DMS153 treated with DMSO at 0.1 percent for 48 hours (cell line): ENCODE measurements around the gene POSTN.

ENCODE experiments used
- DNase-seq: peaks from one replicate; lab custom pipeline; 2025; ENCODE audit not compliant: unreplicated experiment; lab: John Stamatoyannopoulos, UW

Gene POSTN, protein sequence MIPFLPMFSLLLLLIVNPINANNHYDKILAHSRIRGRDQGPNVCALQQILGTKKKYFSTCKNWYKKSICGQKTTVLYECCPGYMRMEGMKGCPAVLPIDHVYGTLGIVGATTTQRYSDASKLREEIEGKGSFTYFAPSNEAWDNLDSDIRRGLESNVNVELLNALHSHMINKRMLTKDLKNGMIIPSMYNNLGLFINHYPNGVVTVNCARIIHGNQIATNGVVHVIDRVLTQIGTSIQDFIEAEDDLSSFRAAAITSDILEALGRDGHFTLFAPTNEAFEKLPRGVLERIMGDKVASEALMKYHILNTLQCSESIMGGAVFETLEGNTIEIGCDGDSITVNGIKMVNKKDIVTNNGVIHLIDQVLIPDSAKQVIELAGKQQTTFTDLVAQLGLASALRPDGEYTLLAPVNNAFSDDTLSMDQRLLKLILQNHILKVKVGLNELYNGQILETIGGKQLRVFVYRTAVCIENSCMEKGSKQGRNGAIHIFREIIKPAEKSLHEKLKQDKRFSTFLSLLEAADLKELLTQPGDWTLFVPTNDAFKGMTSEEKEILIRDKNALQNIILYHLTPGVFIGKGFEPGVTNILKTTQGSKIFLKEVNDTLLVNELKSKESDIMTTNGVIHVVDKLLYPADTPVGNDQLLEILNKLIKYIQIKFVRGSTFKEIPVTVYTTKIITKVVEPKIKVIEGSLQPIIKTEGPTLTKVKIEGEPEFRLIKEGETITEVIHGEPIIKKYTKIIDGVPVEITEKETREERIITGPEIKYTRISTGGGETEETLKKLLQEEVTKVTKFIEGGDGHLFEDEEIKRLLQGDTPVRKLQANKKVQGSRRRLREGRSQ

DNA sequence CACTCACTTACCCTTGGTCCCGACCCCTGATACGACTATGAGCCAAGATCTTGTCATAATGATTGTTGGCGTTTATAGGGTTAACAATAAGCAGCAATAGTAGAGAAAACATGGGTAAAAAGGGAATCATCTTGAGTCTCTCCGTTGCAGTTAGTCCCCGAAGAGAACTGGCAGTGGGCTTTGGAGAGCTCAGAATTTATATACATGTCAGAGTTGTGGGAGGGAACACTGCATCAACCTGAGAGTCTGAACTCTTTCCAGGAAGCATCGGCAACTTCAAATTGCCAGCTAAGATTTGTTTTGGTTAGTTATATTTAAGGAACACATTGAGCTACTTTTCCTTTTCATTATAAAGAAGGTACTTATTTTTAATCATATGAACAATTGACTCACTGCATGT is at the start of gene POSTN:
Gene POSTN, minus strand, starts transcription at position 172 of the 400 bp plus-strand sequence. Its CDS starts 42 bp downstream, at position 130.
- no peak for DNase-seq

DNA sequence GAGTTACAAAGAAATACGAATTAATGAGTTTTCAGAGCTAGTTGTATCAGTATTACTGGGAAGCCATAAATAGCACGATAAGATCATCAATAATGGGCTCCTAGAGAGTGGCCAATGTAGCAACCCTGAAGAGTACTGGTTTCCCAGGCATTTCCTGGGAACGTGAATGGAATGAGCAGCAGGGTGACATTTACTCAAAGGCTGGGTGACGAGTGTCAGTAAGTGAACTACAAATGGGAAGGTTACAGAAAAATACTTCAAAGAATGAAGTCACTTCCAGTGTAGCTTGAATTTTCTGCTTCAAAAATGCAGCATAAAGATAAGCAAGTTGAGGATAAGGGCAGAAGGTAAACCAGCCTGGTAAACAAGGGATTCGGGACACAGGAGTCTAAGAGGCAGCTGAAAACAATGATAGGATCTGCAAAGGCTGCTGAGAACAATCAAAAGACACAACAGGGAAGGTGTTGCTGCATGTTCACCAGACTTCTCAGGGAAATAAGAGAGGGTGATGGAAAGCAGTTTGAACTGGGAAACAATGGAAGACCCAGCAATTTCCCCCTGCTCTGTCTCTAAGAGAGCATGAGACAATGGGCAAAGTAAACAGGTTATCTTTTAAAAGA is 48.6 kb upstream of the POSTN start:
- no peak for DNase-seq

DNA sequence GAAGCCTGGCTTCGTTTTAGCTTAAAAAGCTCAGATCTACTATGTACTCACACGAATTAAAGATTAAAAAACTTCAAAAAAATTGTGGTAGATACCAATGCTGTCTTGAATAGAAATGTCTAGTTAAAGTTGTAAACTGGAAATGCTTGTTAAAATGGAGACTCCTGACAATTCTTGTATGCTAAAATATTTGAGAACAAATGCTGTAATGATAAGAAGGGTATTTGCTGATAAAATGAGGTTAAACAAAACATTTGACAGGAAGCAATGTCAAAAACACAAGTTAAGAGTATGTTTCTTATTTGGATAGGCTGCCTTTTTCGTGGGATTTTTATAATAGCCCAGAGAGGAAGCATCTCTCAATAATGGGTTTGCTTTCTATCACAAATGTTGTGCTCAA is 48.0 kb upstream of the POSTN start:
- no peak for DNase-seq

DNA sequence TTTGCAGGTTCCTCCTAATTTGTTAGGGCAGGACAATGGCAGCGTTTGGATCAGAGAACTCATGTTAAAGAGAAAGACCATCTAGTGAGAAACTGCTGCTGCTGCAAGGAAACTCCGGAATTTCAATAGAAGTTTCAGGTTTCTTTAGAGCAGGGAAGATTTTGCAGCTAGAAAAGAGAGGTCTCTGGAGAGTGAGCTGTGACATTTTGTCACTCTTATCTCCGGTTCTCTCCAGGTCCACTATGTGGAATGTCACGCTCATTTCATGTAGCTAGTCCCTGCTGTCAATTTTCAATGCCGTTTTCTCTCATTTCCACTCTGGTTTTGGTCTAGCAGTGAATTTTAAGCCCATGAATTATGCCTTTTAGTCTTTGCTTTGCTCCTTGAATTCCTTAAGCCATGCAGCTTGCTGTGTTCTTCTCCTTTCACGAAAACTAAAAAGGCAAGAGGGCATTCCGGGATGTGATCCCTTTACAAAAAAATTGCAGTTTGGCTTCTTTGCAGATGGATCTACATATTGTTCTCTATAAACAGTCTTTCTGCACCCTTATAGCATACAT is 46.7 kb upstream of the POSTN start:
- DNase-seq: no peak

DNA sequence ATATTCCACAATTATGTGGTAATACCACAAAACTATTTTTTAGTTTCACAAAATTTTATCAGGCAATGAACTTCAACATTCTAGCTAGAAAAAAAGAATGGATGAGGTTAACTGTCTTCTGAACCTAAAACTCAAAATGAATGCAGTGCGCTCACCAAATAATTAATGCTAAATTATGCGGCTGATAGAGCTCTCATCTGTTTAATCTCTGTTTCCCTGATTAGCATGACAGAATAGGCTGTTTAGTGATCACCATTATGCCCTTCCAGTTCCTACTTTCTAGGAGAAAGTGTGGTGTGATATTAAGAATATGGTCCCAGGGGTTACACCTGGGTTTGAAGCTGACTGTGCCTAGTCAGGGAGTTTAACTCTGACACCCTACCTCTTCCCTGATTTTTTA is 42.8 kb upstream of the POSTN start:
- DNase-seq: no peak

DNA sequence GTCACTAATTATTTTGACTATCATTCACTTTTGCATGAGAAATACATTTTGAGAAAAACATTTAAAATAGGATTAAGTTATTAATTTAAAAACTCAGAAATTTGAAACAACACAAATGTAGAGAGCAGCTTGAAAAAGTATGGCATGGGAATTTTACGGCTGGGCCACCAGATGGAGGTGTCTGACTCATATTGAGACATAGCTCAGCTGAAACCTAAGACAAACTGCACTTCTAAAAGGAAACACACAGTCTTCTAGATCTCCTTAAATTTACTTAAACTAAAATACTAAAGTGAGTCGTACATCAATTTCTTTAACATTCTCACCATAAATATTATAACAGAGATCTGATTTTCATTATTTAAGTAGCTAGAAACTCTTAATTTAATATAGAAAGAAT is 41.9 kb upstream of the POSTN start:
- peak; percentile 12 for DNase-seq

DNA sequence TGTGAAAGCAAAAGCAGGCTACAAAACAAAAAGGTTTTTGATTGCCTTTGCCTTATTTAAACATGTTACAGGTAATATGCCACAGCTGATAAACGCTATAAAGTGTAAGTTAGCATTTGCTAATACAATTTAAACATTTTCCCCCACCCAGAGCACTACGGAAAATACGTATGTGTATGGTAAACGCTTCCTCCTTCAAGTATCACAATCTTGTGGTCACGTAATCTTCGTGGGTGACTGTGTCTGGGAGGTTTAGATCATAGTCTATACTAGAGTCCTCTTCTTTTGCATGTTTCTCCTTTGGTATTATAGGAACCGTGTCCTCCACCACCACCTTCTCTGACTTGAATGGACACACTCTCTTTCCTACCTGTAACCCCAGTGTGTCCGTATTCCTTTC is 38.1 kb upstream of the POSTN start:
- no peak for DNase-seq

DNA sequence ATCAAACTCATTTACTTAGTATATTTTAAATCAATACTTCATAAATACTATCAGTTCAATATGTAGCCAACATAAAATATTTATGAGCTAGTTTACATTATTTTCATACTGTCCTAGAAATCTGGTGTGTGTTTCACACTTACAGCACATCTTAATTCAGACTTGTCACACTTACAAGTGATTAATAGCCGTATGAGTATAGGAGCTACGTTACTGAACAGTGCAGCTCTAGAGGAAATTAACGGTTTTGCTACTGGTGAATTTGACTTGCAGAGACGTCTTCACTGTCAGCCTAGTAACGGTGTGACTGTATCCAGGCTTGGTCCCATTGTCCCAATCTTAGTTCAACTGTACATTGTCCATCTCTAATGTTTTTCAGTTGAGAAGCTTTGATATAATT is 33.7 kb upstream of the POSTN start:
- DNase-seq: no peak

DNA sequence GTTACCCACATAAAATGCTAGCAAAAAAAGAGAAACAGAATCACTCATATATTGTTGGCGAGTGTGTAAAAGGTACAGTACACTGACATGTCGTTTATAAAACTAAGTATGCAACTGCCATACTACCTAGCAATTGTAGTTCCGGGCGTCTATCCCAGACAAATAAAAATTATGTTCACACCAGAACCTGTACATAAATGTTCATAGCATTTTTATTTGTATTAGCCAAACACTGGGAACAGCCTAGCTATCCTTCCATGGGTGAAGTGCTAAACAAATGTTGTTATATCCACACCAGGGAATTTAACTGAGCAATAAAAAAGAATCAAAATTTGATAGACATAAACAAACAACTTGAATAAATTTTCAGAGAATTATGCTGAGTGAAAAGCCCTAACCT is 28.9 kb upstream of the POSTN start:
- peak; percentile 84 for DNase-seq

DNA sequence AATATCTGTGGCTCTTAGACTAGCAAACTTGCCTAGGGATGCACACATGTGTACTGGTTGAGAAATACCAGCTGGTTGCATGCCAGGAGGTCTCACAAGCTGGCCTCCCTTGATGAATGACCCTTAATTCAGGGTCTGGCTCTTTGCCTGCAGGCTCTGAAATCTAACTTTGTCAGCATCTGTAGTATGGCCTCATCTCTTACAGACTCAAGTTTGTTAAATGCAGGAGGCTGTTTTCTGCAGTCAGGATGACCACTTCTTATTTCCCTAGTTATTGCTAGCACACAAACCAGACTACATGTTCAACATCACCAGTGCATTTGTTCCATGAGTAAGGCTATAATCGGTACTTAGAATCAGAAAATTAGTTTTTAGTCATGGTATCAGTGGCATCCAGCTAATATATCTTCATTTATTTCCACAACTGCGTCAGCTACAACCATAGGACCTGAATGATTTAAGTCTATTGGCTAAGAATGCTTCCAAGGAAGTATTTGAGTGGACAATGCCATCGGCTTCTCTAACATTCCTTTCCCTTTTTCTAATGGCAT is 23.3 kb upstream of the POSTN start:
- no peak for DNase-seq

DNA sequence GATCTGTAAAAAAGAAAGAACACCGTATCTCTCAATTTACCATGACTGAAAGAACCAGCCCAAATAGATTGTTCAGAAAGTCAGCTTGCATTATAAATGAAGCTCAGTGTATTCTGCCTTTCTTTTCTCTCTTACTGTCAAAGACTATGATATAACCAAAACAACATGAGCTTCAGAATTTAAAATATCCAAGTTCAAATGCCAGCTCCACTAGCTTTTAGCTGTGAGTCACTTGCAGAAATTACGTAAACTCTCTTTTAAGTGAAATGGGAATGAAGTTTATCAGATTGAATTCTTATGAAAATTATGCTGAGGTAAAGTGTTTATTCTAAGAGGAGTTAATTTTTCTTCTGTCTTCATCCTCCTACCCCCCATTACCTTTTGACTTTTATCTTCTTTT is 20.0 kb upstream of the POSTN start:
- no peak for DNase-seq

DNA sequence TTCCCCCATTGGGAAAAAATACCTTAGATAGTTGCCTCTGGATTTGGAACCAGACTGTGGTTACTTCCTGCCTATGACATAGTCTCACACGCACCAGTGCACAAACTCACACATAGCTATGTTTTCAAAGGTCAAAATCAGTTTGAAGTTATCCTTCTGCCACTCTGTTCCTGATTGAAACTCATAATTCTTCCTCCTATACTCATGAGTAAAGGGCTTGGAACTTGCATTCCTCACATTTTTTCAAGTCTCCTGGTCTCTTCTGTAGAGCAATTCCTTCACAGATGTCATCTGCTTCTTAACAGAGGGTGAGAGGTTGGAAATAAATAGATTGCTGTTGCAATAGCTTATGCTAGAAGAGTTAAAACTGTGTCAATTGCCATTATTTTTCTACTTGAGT is 18.6 kb upstream of the POSTN start:
- DNase-seq: no peak

DNA sequence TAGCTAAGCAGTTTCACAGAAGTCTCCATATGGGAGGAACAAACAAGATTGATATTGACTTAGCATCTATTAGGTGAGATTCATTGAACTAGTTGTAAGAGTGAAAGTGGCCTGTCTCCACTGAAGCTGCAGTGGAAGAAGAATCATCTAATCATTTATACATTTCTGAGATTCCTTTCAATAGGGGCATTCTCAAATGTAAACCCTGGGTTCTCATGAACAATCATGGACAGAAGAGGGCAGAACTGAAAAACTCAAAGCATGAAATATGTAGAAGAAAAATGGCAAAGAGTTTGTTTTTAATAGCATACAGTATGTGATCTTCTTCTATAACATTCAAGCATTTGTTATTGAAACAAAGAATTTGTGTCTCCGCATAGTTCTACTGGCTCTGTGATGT is 17.6 kb upstream of the POSTN start:
- DNase-seq: no peak

DNA sequence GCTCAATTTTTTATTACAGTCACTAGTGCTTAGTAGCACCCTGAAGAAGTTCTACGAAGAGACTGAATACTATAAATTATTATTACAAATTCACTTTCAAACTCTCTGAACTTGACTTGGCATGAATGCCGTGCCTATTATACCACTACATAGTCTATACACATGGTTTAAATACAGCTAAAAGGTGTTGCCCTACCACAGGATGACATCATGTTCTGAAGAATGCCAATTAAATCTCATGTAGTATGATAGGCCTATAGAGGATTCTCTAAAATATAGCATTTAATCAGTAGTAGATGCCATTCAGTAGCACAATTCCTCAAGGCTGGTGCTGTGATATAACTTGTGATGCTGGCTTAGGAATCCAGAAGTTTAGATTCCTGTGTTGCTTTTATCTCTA is 16.7 kb upstream of the POSTN start:
- DNase-seq: no peak

DNA sequence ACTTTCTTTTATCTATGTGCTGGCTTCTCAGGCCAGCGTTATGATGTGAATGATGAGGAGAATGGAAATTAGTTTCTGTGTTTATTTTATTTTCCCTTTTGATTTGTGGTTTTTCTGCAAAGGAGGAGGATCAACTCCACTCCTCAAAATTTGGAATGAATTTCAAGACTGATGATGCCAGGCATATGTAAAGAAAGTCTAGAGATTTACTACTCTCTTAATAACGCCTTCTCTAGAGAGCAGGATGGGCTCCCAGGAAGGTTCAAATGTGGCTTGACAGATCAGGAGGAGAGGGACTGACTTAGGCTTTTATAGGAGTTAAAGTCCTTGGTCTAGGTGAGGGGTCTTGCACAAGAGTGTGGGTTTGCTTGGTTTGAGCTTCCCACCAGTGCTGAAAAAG is 15.1 kb upstream of the POSTN start:
- no peak for DNase-seq

DNA sequence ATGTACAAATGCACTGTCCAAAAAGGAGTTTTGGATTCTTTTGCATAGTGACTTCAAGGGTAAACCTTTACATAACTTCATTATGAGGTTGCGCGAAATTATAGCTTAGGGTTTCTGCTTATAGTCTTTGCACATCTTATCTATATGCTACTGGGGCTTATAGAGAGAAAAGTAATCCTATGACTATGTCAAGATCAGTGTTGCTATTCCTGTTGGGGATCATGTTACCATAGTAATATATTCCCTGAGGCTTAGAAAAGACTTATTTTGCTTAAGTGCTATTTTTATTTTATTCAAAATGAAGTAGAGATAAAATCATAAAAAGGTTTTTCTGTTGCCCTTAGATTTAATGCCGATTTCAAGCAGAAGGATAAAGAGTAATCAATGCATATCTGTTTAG is 14.7 kb upstream of the POSTN start:
- no peak for DNase-seq

DNA sequence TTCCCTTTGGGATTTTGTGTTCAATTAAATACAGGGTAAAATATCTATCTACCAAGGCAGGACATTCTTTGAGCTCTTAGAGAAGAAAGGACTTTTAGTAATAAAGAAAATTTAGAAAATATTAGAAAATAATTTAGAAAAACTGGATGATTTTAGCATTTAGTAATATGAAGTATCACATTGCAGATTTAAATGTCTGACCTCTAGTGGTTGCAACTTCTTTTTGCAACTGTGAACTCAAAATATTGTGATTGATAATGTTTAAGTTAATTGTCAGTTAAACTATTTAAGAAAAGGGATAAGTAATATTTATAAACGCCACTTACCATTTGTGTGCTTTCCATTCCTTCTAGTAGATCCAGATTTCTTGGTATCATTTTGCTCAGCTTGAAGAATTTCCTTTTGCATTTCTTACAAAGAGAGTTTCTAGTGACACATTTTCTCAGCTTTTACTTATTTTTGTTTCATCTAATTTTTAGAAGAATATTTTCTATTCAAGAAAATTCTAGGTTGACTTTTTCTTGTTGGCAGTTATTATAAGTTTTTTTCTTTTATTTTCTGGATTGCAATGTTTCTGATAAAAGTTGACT is 10.3 kb upstream of the POSTN start:
- DNase-seq: no peak

DNA sequence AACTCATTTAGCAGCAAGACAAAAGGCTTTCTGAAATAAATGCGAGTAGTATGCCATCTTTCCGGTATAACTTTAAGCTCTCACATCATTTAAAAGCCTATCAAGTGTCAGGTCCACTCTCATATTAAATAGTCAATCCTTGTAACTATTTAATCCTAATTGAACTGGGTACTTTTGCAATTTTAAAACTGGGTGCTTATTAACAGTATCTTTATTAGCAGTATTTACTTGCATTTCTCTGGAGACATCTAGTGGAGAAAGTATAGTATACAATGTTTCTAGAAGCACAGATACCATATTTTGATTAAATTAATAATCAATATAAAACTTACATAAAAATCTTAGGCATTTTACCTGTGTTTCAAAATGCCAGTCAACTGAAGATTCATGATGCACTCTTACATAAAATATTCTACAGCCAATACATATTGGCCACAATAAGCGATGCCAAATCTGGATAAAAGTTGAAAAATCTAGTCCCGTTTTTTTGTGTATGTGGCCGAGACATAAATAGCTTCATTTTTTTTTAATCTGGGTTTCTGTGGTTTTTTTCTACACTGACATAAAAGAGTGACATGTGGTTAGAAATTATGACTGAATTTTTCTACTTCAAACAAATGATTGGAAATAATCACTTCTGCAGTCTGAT is 4.3 kb upstream of the POSTN start:
- DNase-seq: peak; percentile 35

DNA sequence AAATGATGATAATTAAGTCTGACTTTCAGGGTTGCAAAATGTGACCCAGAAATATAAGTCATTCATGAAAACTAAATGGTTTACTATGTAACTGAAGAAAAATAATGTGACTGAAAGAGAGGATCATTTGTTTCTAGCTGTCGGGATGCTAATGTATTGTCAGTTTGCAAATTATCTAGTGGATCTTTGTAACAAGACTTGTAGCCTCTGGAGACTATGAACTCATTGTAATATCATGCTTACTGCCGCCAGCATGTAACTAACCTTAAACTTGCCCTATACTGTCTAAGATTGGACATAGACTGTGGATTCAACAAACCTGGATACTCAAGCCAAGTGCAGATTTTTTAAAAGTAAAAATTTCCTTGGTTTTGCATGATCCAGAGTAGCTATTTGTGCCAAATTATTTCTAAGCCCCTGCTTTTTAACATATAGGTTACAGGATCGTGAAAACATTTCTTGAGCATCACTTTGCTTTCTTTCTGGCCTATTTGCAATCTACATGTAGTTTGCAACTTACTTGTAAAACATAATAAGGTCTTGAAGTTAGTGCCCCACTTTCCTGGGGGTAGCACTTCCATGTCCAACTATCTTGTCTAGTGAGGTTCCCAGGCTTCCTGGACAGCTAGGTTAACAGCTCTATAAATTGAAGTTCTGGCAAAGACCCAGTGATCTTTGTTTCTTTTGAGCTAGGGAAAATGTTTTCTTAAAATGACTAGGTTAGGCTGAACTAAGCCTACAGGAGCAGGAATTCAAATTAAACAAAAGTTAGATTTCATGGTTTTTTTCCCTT is 3.3 kb upstream of the POSTN start:
- no peak for DNase-seq

DNA sequence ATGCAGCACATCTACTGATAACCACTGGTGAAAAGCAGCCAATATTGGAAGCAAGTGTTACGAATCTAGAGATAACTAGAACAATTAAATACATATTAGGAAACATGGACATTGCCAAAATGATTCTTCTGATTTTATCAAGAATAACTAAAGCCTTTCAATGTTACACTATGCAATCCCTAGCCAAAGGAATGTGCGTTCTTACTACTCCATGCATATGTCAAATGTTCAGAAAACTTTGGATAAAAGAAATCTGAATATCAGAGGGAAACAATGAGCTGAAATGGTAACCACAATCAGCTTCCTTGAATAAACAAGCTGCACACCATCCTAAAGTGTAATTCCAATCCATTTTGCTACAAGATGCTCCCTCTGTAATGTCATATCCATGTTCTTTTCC is 951 bp upstream of the POSTN start:
- DNase-seq: no peak
